ENCODE data around the gene SCLY. TPM values are rescaled to one million over a fixed set of nuclear protein-coding genes. Genes with fewer than 3 reads are reported as not detected.

The SCLY gene
- total RNA-seq, 1 experiment from 2014 or later = 40.1 TPM

- no peak overlapping the region for H3K27ac Mint-ChIP-seq (ENCODE audit: low read depth, unreplicated experiment)
- TF ChIP-seq, protein P1, sequence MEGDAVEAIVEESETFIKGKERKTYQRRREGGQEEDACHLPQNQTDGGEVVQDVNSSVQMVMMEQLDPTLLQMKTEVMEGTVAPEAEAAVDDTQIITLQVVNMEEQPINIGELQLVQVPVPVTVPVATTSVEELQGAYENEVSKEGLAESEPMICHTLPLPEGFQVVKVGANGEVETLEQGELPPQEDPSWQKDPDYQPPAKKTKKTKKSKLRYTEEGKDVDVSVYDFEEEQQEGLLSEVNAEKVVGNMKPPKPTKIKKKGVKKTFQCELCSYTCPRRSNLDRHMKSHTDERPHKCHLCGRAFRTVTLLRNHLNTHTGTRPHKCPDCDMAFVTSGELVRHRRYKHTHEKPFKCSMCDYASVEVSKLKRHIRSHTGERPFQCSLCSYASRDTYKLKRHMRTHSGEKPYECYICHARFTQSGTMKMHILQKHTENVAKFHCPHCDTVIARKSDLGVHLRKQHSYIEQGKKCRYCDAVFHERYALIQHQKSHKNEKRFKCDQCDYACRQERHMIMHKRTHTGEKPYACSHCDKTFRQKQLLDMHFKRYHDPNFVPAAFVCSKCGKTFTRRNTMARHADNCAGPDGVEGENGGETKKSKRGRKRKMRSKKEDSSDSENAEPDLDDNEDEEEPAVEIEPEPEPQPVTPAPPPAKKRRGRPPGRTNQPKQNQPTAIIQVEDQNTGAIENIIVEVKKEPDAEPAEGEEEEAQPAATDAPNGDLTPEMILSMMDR (IDR thresholded peaks at IDR 0.05; ENCODE audit: unreplicated experiment) = no peak
- H3K9me3 Mint-ChIP-seq (ENCODE audit: unreplicated experiment) = no peaks in the 10 kb centered on the region
- H3K4me1 Mint-ChIP-seq (ENCODE audit: insufficient read depth, unreplicated experiment) = no peaks in the 10 kb centered on the region
- H3K36me3 Mint-ChIP-seq (ENCODE audit: insufficient read depth, unreplicated experiment) = no peaks in the 10 kb centered on the region
- H3K4me3 Mint-ChIP-seq (ENCODE audit: unreplicated experiment) = no peak overlapping the region
- ChIA-PET POLR2A (interaction anchor here (0.6 kb wide), 1 partner anchor 46 kb away, joined by 4 read pairs; the partner anchor contains the start of gene KLHL30), CTCF (no interaction called here)
- DNase-seq (ENCODE audit: unreplicated experiment) = no peak
- intact Hi-C loops (cut with micrococcal nuclease) = no loop called here
- no peaks in the 10 kb centered on the region for H3K27me3 Mint-ChIP-seq (ENCODE audit: insufficient read depth, unreplicated experiment)
- BruUV-seq (replicated peaks) = no TSS peak
These were observed 31.8 kb downstream of the SCLY start for GRCh38 chr2:238092486-238093035.

DNA sequence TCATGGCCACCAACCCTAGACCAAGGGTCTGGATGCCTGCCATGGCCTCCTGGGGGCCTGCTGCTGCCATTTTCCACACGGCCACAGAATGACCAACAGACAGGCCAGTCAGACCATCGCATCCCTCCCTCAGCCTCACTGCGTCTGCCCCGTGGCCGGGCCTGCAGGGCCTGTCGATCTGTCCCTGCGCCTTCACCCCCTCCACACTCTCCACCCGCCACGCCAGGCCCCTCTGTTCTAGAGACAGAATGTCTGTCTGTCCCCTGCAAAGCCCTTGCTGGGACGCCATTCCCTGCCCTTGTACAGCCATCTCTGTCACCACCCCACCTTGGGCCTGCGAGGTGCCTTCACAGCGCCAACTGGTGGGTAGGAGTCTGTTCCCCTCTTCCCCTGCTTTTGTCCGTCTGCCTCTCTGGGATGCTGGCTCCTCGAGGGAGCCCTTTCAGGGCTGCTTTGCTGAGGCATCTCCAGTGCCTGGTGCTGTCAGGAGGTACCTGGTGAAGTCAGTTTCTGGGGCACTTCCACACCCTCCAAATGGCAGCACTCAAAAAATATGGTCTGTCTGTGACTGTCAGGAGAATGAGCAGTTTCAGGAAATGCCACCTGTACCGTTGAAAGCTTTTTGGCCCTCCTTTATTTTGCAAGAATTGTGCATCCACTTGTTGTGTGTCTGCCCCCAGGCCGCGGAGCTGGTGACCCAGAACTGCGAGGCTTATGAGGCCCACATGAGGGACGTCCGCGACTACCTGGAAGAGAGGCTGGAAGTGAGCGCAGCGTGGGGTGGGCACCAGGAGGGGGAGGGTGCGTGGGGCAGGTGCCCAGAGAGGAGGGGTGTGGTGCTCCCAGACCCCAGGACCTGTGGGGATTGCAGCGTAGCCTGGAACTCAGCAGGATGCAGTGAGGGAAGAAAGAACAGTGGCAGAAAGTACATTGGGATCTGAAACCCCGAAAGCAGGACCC lies 32.7 kb downstream of the SCLY start:
- no peak overlapping the region for H3K4me3 Mint-ChIP-seq (ENCODE audit: unreplicated experiment)
- intact Hi-C loops (cut with micrococcal nuclease) = no loop called here
- no peaks in the 10 kb centered on the region for H3K9me3 Mint-ChIP-seq (ENCODE audit: unreplicated experiment)
- ChIA-PET POLR2A (interaction anchor here (0.6 kb wide), 1 partner anchor 45 kb away, joined by 4 read pairs; the partner anchor contains the start of gene KLHL30), CTCF (no interaction called here)
- no peak for DNase-seq (ENCODE audit: unreplicated experiment)
- no TSS peak for BruUV-seq (replicated peaks)
- no peaks in the 10 kb centered on the region for H3K4me1 Mint-ChIP-seq (ENCODE audit: insufficient read depth, unreplicated experiment)
- no peaks in the 10 kb centered on the region for H3K27me3 Mint-ChIP-seq (ENCODE audit: insufficient read depth, unreplicated experiment)
- TF ChIP-seq, protein P1 (IDR thresholded peaks at IDR 0.05; ENCODE audit: unreplicated experiment) = no peak
- no peaks in the 10 kb centered on the region for H3K36me3 Mint-ChIP-seq (ENCODE audit: insufficient read depth, unreplicated experiment)
- H3K27ac Mint-ChIP-seq (ENCODE audit: low read depth, unreplicated experiment) = no peak overlapping the region

DNA sequence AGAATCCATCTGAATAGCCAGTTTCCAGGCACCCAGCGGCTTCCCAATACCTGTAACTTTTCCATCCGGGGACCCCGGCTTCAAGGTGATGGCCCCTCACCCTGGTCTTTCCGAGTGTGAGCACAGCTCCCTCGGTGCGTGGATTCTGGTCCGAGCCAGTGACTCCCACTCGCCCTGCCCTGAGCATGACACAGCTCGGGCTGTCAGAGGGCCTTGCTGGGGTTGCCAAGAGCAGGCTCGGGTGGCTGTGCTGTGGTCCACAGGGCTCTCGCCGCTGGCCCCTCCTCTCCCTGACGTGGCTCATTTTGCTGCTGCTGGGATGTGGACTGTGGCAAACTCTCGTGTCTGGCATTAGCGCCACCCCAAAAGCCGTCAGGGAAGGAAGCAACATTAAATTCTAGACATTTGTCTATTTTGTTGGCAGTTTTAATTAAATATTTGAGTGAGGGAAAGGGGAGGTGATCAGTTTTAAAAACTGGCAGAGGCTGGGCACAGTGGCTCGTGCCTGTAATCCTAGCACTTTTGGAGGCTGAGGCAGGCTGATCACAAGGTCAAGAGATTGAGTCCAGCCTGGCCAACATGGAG lies 33.7 kb downstream of the SCLY start:
- H3K4me1 Mint-ChIP-seq (ENCODE audit: insufficient read depth, unreplicated experiment) = no peaks in the 10 kb centered on the region
- TF ChIP-seq, protein P1 (IDR thresholded peaks at IDR 0.05; ENCODE audit: unreplicated experiment) = no peak
- no peak for DNase-seq (ENCODE audit: unreplicated experiment)
- POLR2A ChIA-PET = no interaction called here
- H3K4me3 Mint-ChIP-seq (ENCODE audit: unreplicated experiment) = no peak overlapping the region
- H3K9me3 Mint-ChIP-seq (ENCODE audit: unreplicated experiment) = no peaks in the 10 kb centered on the region
- no peaks in the 10 kb centered on the region for H3K27me3 Mint-ChIP-seq (ENCODE audit: insufficient read depth, unreplicated experiment)
- CTCF ChIA-PET = no interaction called here
- BruUV-seq (replicated peaks) = no TSS peak
- no peaks in the 10 kb centered on the region for H3K36me3 Mint-ChIP-seq (ENCODE audit: insufficient read depth, unreplicated experiment)
- intact Hi-C loops (cut with micrococcal nuclease) = no loop called here
- peak overlapping the region; percentile 46 for H3K27ac Mint-ChIP-seq (ENCODE audit: low read depth, unreplicated experiment)

- Mint-ChIP-seq H3K9me3 (ENCODE audit: unreplicated experiment) (no peaks in the 10 kb centered on the region), H3K36me3 (ENCODE audit: insufficient read depth, unreplicated experiment) (no peaks in the 10 kb centered on the region), H3K27ac (ENCODE audit: low read depth, unreplicated experiment) (no peak overlapping the region), H3K27me3 (ENCODE audit: insufficient read depth, unreplicated experiment) (no peaks in the 10 kb centered on the region), H3K4me1 (ENCODE audit: insufficient read depth, unreplicated experiment) (no peaks in the 10 kb centered on the region), H3K4me3 (ENCODE audit: unreplicated experiment) (no peak overlapping the region)
- BruUV-seq (replicated peaks) = no TSS peak
- intact Hi-C loops (cut with micrococcal nuclease) = no loop called here
- TF ChIP-seq, protein P1 (IDR thresholded peaks at IDR 0.05; ENCODE audit: unreplicated experiment) = no peak
- no peak for DNase-seq (ENCODE audit: unreplicated experiment)
- CTCF ChIA-PET = no interaction called here
- POLR2A ChIA-PET = interaction anchor here (0.6 kb wide), 1 partner anchor 10 kb away, joined by 3 read pairs; no protein-coding TSS in a partner anchor
These were observed 34.3 kb downstream of the SCLY start for GRCh38 chr2:238095143-238095542.

All from MCF 10A (cell line).